ENCODE data around the gene TSGA10IP.

GRCh38 chr11:65972116-65972515 is 26.8 kb downstream of the TSGA10IP start:
- TF ChIP-seq, protein P1, sequence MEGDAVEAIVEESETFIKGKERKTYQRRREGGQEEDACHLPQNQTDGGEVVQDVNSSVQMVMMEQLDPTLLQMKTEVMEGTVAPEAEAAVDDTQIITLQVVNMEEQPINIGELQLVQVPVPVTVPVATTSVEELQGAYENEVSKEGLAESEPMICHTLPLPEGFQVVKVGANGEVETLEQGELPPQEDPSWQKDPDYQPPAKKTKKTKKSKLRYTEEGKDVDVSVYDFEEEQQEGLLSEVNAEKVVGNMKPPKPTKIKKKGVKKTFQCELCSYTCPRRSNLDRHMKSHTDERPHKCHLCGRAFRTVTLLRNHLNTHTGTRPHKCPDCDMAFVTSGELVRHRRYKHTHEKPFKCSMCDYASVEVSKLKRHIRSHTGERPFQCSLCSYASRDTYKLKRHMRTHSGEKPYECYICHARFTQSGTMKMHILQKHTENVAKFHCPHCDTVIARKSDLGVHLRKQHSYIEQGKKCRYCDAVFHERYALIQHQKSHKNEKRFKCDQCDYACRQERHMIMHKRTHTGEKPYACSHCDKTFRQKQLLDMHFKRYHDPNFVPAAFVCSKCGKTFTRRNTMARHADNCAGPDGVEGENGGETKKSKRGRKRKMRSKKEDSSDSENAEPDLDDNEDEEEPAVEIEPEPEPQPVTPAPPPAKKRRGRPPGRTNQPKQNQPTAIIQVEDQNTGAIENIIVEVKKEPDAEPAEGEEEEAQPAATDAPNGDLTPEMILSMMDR (IDR thresholded peaks at IDR 0.05), result no peak
- TF ChIP-seq POLR2A (IDR thresholded peaks at IDR 0.05), result no peak

Measured in heart left ventricle (tissue), 13 donors.